H54 (cell line): ENCODE data around the gene POGLUT3.
A peak's percentile ranks its signal among the peaks of the same experiment; 100 is the strongest.

Experiments used
- DNase-seq: peaks from one replicate; pipeline ENCODE4 v3.0.0; 2011; ENCODE audit warnings: low spot score, mixed read lengths; ENCODE audit not compliant: insufficient read length
- FAIRE-seq: peaks from 3 replicates; lab custom pipeline; 2011; peaks lifted over from hg19 to GRCh38; lab: Jason Lieb, UNC
- POLR2A ChIP-seq: IDR thresholded peaks from 2 replicates; pipeline ENCODE4 v1.6.1; 2011; ENCODE audit warnings: low read depth, mild to moderate bottlenecking, low read length

Gene POGLUT3

DNA sequence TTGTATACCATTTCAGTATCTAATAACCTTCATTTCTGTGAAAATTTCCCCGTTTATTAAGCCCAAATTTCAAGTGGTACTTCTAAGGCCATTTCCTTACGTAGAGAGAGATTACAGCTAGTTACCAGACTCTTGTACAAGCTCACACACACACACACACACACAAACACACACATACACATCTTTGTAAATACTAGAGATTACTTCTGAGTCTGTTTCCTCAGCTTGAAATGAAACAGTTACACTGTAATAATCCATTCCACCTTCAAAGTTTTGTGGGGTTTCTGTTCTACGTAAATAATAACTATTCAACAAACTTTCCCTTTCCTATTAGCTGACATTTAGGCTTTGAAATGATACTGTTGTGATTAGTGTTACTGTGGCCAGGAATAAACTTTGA is 6.2 kb downstream of the POGLUT3 start:
- FAIRE-seq = no peak
- DNase-seq = no peak
- no peak for TF ChIP-seq POLR2A

DNA sequence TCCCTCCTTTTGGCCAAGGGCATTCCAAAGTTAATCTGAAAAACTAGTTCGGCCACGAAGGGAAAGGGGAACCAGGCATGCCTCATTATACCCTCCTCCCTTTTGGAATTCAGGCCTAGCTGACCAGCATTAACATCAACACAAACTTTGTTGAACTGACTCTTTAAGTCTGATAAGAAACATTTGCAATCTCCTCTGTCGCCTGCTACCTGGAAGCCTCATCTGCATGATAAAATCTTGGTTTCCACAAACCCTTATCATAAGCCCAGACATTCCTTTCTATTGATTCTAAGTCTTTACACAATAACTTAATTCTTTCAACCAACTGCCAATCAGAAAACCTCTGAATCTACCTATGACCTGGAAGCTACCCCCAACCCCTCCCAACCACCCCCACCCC is 11.4 kb downstream of the POGLUT3 start:
- DNase-seq (no peak), FAIRE-seq (no peak)
- no peak for TF ChIP-seq POLR2A

DNA sequence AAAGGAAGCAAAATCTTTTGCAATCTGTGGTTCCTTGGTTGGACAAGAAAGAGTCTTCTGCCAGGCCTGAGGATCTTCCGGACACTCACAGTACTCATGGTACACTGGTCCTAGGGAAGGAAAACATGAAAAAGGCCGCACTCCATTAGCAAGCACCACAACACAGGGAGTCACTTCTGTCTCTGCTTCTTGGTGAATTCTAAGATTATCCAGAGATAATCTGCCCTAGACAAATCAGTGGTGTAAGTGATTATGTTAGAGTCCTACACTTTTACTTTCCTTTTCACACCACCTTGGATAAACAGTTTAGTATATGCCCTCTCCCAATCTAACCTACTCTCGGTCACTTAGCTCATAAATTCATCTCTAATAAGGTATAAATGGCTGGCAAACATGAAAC is 11.9 kb downstream of the POGLUT3 start:
- FAIRE-seq = no peak
- no peak for TF ChIP-seq POLR2A
- no peak for DNase-seq

DNA sequence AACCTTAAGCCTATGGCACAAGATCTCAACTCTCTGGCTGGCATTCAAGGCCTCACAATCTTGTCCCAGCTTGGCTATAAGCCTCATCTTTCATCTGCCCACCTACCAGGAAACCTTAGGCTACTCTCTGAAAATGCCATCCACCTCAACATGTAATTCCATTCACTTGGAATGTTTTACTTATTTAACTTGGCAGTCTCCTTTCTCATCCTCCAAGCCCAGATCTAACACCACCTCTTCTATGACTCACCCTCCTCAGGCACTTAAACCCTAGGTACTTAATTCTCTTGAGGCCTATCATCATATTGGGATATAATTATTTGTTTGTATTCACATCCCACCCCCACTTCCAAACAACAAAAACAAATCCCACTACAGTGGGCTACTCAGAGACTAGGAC is 15.0 kb downstream of the POGLUT3 start:
- FAIRE-seq = no peak
- no peak for DNase-seq
- TF ChIP-seq POLR2A = no peak

DNA sequence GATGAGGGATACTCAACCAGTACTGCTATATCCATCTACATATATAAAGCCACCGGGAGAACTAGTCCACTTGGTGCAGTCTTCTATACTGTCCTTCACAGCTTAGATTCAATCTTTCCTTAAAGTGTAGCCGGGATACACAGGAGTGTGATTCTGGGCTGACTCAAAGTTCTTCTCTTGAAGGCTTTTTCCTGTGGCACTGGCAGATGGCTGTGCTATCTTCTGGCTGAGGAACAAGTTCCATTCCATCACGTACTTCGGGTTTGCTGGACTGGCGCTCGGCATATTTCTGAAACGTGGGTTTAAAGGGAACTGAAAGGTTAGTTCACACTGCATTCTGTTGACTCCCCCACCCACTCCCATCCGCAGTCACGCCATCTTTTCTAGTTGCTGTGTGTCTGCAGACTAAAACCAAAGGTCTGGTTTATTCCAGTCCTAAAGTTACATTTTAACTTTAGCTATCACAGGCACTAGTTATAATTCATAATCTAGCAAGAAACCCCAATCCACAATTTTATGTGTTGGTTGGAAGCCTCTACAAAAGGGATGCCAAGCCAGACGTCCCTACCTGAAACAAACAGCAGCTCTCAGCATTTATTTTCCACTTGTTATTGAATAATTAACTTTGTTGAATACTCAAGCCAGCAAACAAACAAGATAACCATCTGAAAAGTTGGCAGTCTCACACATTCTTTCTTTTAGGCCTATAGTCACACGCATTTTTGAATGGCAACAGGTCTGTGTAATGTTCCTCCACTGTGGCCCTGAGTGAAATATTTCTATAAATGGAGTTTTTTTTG is 23.3 kb downstream of the POGLUT3 start:
- no peak for FAIRE-seq

DNA sequence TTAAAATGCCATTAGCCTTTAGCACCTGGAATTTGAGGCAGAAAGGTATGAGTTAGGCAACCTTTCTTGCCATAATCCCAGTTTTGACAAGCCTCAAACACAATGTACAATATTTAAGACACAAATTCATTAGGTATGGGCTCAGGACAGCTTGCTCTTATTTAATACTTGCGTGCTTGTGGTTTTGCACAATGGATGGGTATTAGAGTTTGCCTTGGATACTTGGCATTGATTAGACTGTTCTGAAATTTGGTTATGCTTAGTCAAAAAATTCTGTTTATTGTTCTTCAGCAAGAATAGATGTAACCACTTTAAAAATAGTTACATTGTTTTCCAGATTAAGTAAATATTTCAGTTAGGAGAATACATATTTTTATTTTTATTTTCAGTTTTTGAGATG is 25.5 kb downstream of the POGLUT3 start:
- DNase-seq = no peak
- TF ChIP-seq POLR2A = no peak
- no peak for FAIRE-seq

More for the DNA sequence above, 23.3 kb downstream of the POGLUT3 start:
- DNase-seq = no peak
- no peak for TF ChIP-seq POLR2A

DNA sequence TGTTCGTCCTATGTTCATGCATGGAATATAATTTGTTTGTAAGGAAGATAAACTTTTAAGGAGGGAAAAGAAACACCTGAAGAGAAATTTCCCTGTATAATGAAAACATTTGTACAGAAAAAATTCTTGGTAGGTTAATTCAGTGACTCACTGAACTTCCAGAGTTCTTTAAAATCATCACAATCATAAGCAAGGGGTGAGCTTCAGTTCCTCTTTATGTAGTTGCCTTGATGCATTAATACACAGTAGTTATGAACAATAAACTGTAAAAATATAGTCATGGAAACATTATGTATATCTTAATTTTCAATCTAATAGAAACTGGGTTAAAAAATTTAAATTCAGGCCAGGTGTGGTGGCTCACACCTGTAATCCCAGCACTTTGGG is 29.7 kb downstream of the POGLUT3 start:
- no peak for TF ChIP-seq POLR2A
- FAIRE-seq = no peak
- no peak for DNase-seq

DNA sequence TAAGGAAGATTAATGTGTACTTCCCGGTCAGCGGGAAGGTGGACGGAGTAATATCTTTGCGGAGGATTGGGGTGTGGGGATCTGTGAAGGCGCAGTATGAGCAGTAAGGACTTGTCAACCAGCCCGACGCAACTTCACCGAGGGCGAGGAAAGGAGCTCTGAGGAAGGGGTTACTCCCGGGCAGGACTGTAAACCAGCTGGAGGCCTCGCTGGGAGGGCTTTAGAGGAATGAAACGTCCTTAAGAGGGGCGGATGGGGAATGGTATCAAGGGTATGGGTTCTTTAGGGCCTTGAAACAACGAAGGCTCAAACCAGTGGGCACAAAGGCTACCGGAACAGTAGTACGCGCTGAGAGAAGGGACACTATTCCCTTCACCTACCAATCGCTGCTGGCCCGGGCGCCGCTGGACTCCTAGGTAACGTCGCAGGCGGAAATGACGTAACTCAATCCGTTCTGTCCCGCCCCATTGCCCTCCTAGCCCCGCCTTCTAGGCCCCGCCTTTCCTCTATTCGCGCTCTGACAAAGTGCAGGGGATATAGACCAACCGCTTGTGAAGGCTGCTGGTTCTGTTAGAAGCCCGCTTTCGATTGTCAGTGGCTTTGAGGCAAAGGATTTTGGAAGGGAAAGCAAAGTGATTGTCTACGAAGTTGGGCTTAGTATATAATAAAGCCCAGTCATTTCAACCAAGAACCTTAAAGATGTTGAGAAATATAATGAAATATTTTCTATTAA is 30.9 kb downstream of the POGLUT3 start, which contains the start of gene C11orf65:
C11orf65 (minus strand) TSS at position 439 of the 733 bp plus-strand sequence. CDS start 5,970 bp downstream, outside the sequence.
- peak; percentile 77 for TF ChIP-seq POLR2A
- peak; percentile 44 for DNase-seq
- FAIRE-seq = peak; percentile 95

DNA sequence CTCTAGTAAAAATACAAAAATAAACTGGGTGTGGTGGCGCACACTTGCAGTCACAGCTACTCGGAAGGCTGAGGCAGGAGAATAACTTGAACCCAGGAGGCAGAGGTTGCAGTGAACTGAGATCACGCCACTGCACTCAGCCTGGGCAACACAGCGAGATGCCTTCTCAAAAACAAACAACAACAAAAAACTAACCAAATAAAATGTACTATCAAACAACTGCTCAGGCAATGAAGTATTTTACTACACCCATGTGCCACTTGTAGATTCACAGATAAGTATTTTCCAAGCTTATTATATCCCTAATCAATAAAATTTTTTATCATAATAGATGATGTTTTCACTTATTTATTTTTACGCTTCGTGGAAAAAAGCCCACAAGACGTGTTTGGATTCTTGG is 31.8 kb downstream of the POGLUT3 start:
- FAIRE-seq (no peak), DNase-seq (no peak)
- no peak for TF ChIP-seq POLR2A

DNA sequence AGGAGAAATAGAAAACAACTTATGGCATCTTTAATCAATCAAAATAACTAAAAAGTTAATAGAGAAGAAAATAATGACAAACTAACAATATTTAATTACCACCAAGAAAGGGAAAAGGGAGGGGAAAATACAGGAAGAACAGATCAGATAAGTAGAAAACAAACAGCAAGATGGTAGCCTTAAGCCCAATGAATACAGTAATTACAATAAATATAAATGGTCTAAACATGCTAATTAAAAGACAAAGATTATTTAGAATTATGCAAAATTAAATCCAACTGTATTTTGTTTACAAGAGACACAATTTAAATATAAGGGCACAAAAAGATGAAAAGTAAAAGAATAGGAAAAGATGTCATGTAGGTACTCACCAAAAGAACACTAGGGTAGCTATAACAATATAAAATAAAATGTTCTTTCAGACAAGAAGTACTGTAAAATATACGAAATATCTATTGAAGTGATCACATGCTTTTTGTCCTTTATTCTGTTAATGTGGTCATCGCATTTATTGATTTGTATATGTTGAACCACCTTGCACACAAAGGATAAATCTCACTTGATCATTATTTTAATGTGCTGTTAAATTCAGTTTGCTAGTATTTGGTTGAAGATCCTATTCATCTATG is 44.9 kb downstream of the POGLUT3 start:
- no peak for TF ChIP-seq POLR2A
- FAIRE-seq = no peak
- no peak for DNase-seq
